Activated T-cell treated with anti-CD3 and anti-CD28 coated beads, Interleukin-2, amount 50 U/mL, for 4 hours (primary cell): ENCODE results near the gene IYD. TPM values are rescaled to one million over a fixed set of nuclear protein-coding genes. Genes with fewer than 3 reads are reported as not detected.

Source experiments
- ATAC-seq, 2 donors: fragments of 200-7000 bp; cut with Tn5 transposase; one replicate each; pipeline ENCODE4 v1.10.0; 2021
- DNase-seq: peaks from one replicate; pipeline ENCODE4 v3.0.0-alpha.2; 2020
- H3K27me3 Mint-ChIP-seq: one replicate; pipeline ENCODE4 v1.8.0; 2021; ENCODE audit warnings: low read depth, mixed read lengths
- H3K36me3 Mint-ChIP-seq: one replicate; pipeline ENCODE4 v1.8.0; 2022; ENCODE audit warnings: mixed read lengths; ENCODE audit not compliant: insufficient read depth
- H3K4me1 Mint-ChIP-seq: one replicate; pipeline ENCODE4 v1.8.0; 2021; ENCODE audit warnings: low read depth, mixed read lengths
- H3K4me3 Mint-ChIP-seq: one replicate; pipeline ENCODE4 v1.8.0; 2021; ENCODE audit warnings: mild to moderate bottlenecking, moderate library complexity, mixed read lengths
- H3K9me3 Mint-ChIP-seq: one replicate; pipeline ENCODE4 v1.8.0; 2021; ENCODE audit warnings: mixed read lengths
- total RNA-seq, 3 donors: library from RNA; stranded (reverse); gene quantifications; one replicate each; pipeline ENCODE4 v1.2.1, GENCODE V29; 2021

IYD gene
- total RNA-seq, 3 donors from 2014 or later: 0.03 TPM; not detected in 2

DNA sequence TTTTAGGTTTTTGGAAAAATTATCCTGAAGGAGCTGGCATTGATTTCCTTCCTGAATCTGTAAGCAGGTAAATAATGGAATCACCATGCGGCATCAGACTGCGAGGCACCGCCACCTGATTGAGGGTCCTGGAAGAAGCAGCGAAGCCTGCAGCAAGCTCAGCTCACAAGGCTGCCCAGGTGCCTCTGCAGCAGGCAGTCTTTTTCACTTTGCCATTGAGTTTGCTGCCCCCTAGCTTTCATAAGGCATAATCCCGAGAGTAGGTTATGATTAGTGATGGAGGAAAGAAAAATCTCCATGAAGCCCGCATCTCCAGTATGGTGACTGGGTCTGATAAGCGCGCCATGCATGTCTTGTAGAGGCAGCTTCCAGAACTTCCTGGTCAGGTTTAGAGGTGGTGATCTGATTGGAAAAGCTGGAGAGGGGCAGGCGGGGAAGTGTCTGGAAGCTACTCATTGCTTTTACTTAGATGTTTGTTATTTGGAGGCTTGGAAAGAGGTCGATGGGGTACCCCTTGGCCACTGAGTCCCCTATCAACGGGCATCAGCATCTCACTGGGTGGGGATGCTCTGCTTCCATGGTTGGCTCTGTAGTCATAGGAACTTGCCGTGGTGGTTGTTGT lies 26.7 kb downstream of the IYD start:
- peak; percentile 63 to 69 for ATAC-seq
- no peak overlapping the region for H3K4me3 Mint-ChIP-seq
- no peak for DNase-seq
- H3K27me3 Mint-ChIP-seq: peaks cover 17% of the 10 kb centered on the region
- no peaks in the 10 kb centered on the region for H3K4me1 Mint-ChIP-seq
- H3K36me3 Mint-ChIP-seq: no peaks in the 10 kb centered on the region
- no peaks in the 10 kb centered on the region for H3K9me3 Mint-ChIP-seq

GRCh38 chr6:150403458-150404246 lies 34.8 kb downstream of the IYD start:
- DNase-seq (no peak), ATAC-seq (no peak)
- Mint-ChIP-seq H3K9me3 (peaks cover 7% of the 10 kb centered on the region), H3K4me3 (no peak overlapping the region), H3K36me3 (no peaks in the 10 kb centered on the region), H3K27me3 (peaks cover 40% of the 10 kb centered on the region), H3K4me1 (no peaks in the 10 kb centered on the region)

DNA sequence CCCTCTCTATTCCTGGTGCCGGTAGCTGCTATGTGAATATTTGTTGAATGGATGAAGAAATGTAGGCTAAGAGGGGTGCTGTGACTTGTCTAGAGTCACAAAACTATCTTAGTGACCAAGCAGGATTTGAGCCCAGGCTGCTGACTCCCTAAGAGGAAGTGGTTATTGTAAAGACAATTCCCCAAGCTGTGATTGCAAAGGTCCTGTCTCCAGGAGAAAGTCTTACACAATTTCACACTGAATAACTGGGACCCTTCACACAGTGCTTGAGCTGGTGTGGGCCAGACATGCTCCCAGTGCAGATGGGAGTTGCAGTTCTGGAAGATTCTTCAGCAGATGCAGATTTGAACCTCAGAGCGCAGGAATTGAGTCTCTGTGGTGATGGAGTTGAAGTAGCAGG lies 38.1 kb downstream of the IYD start:
- H3K27me3 Mint-ChIP-seq: peaks cover 42% of the 10 kb centered on the region
- peaks cover 7% of the 10 kb centered on the region for H3K9me3 Mint-ChIP-seq
- H3K4me1 Mint-ChIP-seq: no peaks in the 10 kb centered on the region
- ATAC-seq (no peak), DNase-seq (no peak)
- no peaks in the 10 kb centered on the region for H3K36me3 Mint-ChIP-seq
- H3K4me3 Mint-ChIP-seq: no peak overlapping the region

DNA sequence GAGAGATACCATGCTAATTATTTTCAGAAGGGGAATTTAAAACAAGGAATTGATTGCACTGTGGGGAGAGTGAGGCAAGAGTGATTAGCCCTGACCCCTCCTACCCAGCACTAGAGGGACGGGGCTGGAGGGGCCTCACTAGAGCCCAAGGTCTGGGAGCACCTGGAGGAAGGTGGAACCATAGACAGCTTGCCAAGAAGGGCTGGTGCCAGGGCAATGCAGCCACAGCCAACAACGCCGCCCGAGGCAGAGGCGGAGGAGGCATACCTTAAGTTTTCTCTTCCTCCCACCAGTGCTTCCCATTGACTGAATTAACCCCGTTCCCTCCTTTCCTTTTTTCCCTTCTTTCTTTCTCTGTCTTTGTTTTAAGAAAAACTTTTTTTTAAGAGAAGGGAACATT lies 40.0 kb downstream of the IYD start:
- no peaks in the 10 kb centered on the region for H3K4me1 Mint-ChIP-seq
- peaks cover 42% of the 10 kb centered on the region for H3K27me3 Mint-ChIP-seq
- no peak overlapping the region for H3K4me3 Mint-ChIP-seq
- DNase-seq: no peak
- no peak for ATAC-seq
- H3K36me3 Mint-ChIP-seq: no peaks in the 10 kb centered on the region
- peaks cover 7% of the 10 kb centered on the region for H3K9me3 Mint-ChIP-seq

GRCh38 chr6:150409576-150410066 lies 40.8 kb downstream of the IYD start:
- H3K4me1 Mint-ChIP-seq: no peaks in the 10 kb centered on the region

DNA sequence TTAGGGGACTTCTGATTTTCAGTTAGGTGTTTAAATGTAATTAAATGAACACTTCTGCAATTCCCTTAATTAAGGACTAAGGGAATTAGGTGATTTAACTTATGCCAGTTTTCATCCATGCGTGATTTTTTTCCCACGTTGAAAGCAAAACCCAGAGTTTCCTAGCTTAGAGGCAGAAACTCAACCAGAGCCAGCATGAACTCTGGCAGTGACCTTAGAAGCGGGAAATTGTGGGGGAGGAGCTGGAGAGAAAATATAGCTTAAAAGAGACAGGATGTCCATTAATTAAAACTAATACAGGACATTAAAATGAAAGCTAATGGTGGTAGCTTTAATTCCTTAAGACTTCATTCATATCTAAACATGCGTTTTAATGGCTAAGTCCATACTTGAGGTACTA lies 41.6 kb downstream of the IYD start:
- no peak for ATAC-seq
- DNase-seq: no peak
- H3K9me3 Mint-ChIP-seq: peaks cover under 1% of the 10 kb centered on the region
- H3K4me3 Mint-ChIP-seq: no peak overlapping the region
- no peaks in the 10 kb centered on the region for H3K4me1 Mint-ChIP-seq
- peaks cover 46% of the 10 kb centered on the region for H3K27me3 Mint-ChIP-seq
- H3K36me3 Mint-ChIP-seq: no peaks in the 10 kb centered on the region

More at GRCh38 chr6:150409576-150410066, 40.8 kb downstream of the IYD start:
- no peak for DNase-seq
- Mint-ChIP-seq H3K4me3 (no peak overlapping the region), H3K36me3 (no peaks in the 10 kb centered on the region), H3K27me3 (peaks cover 46% of the 10 kb centered on the region), H3K9me3 (peaks cover 7% of the 10 kb centered on the region)
- no peak for ATAC-seq

DNA sequence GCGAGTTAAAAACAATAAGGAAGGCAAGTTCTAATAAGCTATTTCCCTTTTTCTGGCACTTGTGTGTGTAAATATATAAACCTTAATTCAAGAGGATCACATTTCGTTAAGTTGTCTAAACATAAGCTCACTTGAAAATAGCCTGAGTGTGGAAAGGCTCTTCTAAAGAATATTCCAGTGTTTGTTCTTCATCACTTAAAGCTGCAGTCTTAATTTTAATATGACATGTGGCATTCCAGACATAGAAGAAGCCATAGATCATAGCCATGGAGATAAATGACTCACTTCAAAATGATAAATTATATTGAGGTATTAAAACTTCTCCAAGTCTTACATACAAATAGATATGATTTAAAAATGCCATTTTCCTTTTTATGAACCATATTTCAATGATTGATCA lies 42.1 kb downstream of the IYD start:
- no peaks in the 10 kb centered on the region for H3K36me3 Mint-ChIP-seq
- ATAC-seq: no peak
- H3K4me3 Mint-ChIP-seq: no peak overlapping the region
- peaks cover 2% of the 10 kb centered on the region for H3K4me1 Mint-ChIP-seq
- H3K27me3 Mint-ChIP-seq: peaks cover 48% of the 10 kb centered on the region
- DNase-seq: no peak
- H3K9me3 Mint-ChIP-seq: no peaks in the 10 kb centered on the region

- no peaks in the 10 kb centered on the region for H3K36me3 Mint-ChIP-seq
- ATAC-seq: no peak
Measured at GRCh38 chr6:150412221-150412620, 43.4 kb downstream of the IYD start.

GRCh38 chr6:150413198-150413597 lies 44.4 kb downstream of the IYD start:
- no peaks in the 10 kb centered on the region for H3K9me3 Mint-ChIP-seq
- H3K4me1 Mint-ChIP-seq: peaks cover 14% of the 10 kb centered on the region
- ATAC-seq (no peak), DNase-seq (no peak)
- no peak overlapping the region for H3K4me3 Mint-ChIP-seq
- H3K27me3 Mint-ChIP-seq: peaks cover 42% of the 10 kb centered on the region
- no peaks in the 10 kb centered on the region for H3K36me3 Mint-ChIP-seq

More at GRCh38 chr6:150412221-150412620, 43.4 kb downstream of the IYD start:
- no peak for DNase-seq
- Mint-ChIP-seq H3K27me3 (peaks cover 46% of the 10 kb centered on the region), H3K9me3 (no peaks in the 10 kb centered on the region), H3K4me3 (no peak overlapping the region), H3K4me1 (peaks cover 4% of the 10 kb centered on the region)

DNA sequence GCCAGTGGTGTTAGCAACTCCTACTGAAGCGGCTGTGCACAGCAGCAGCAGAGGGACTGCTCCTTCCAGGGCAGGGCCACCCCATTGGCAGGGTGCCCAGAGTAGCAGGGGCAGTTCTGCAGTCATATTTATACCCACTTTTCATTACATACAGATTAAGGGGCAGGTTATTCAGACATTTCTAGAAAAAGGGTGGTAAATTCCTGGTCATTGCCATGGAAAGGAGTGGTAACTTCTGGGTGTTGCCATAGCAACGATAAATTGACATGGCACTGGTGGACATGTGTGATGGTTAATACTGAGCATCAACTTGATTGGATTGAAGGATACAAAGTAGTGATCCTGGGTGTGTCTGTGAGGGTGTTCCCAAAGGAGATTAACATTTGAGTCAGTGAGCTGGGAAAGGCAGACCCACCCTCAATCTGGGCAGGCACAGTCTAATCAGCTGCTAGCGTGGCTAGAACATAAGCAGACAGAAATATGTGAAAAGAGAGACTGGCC lies 45.0 kb downstream of the IYD start:
- peaks cover 36% of the 10 kb centered on the region for H3K27me3 Mint-ChIP-seq
- DNase-seq (no peak), ATAC-seq (no peak)
- no peaks in the 10 kb centered on the region for H3K36me3 Mint-ChIP-seq
- H3K9me3 Mint-ChIP-seq: no peaks in the 10 kb centered on the region
- H3K4me1 Mint-ChIP-seq: peaks cover 20% of the 10 kb centered on the region
- no peak overlapping the region for H3K4me3 Mint-ChIP-seq

- H3K27me3 Mint-ChIP-seq: peaks cover 32% of the 10 kb centered on the region
- no peak for ATAC-seq
- H3K9me3 Mint-ChIP-seq: peaks cover 6% of the 10 kb centered on the region
- H3K36me3 Mint-ChIP-seq: no peaks in the 10 kb centered on the region
- no peak for DNase-seq
- no peak overlapping the region for H3K4me3 Mint-ChIP-seq
- peaks cover 26% of the 10 kb centered on the region for H3K4me1 Mint-ChIP-seq
Measured at GRCh38 chr6:150416128-150416527, 47.3 kb downstream of the IYD start.

GRCh38 chr6:150417250-150417649 lies 48.4 kb downstream of the IYD start:
- H3K36me3 Mint-ChIP-seq: no peaks in the 10 kb centered on the region
- H3K4me1 Mint-ChIP-seq: peaks cover 26% of the 10 kb centered on the region
- DNase-seq: no peak
- H3K27me3 Mint-ChIP-seq: peaks cover 26% of the 10 kb centered on the region
- ATAC-seq: no peak
- H3K9me3 Mint-ChIP-seq: peaks cover 6% of the 10 kb centered on the region
- H3K4me3 Mint-ChIP-seq: no peak overlapping the region

GRCh38 chr6:150417899-150418826 lies 49.4 kb downstream of the IYD start:
- Mint-ChIP-seq H3K36me3 (no peaks in the 10 kb centered on the region), H3K9me3 (peaks cover 6% of the 10 kb centered on the region), H3K4me1 (peaks cover 26% of the 10 kb centered on the region), H3K4me3 (peak overlapping the region; percentile 72), H3K27me3 (peaks cover 20% of the 10 kb centered on the region)
- ATAC-seq (peak; percentile 72 to 79), DNase-seq (no peak)
